Measurements from ENCODE around the gene KIAA0513. TPM values are rescaled to one million over a fixed set of nuclear protein-coding genes. Genes with fewer than 3 reads are reported as not detected.

The KIAA0513 gene
- total RNA-seq, 1 experiment from 2014 or later, result 6.6 TPM

DNA sequence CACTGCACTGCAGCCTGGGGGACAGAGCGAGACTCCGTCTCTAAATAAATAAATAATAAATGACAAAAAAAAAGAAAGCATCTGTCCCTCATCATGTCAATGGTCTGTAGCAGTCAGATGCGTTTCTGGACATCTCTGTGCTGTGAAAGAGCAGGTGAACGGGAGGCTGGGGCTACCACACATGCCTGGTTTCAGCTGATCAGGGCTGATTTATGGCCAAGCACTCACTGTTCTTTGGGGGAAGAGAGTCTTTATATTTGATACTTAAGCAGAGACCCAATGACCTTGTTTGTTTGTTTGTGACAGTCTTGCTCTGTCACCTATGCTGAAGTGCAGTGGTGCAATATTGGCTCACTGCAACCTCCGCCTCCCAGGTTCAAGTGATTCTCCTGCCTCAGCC lies 17.5 kb downstream of the KIAA0513 start:
- Histone ChIP-seq H3K9me2 (ENCODE audit: insufficient read depth) (no peaks in the 10 kb centered on the region), H3K27ac (ENCODE audit: low read depth, low read length) (no peak overlapping the region), H3K79me2 (ENCODE audit: insufficient read depth, low read length) (no peaks in the 10 kb centered on the region), H2AFZ (ENCODE audit: low read depth, low read length, poor library complexity, severe bottlenecking) (no peak overlapping the region), H3K27me3 (ENCODE audit: insufficient read depth, low read length) (no peaks in the 10 kb centered on the region; the same call in 1 of the 2 replicates), H3K4me1 (ENCODE audit: control insufficient read depth in 1 of 2, insufficient read depth in 2 of 2, low read length in 2 of 2) (no peaks in the 10 kb centered on the region), H3K9me3 (ENCODE audit: control insufficient read depth in 1 of 2, insufficient read depth in 1 of 2, low read depth in 1 of 2, low read length in 2 of 2) (no peaks in the 10 kb centered on the region), H3K36me3 (ENCODE audit: control insufficient read depth in 1 of 2, insufficient read depth in 2 of 2, low read length in 2 of 2) (no peaks in the 10 kb centered on the region), H3K4me2 (ENCODE audit: low read length) (no peak overlapping the region), H3K4me3 (replicated peaks in 1 of 2; ENCODE audit: low read depth in 1 of 2, low read length in 2 of 2) (no peak overlapping the region), H3K9ac (ENCODE audit: low read length) (no peak overlapping the region), H4K20me1 (ENCODE audit: insufficient read depth) (no peaks in the 10 kb centered on the region)
- no TSS peak for BruUV-seq (replicated peaks)
- RAD21 ChIA-PET (ENCODE audit: low non-redundant PET in 1 of 2, low total read pairs in 2 of 2, uncharacterized antibody in 2 of 2, unreplicated experiment in 2 of 2), result no interaction called here
- CTCF ChIA-PET, result interaction anchor here (1.0 kb wide), 1 partner anchor 12 kb away, joined by 3 read pairs; no protein-coding TSS in a partner anchor
- POLR2A ChIA-PET, result interaction anchor here (0.9 kb wide), 1 partner anchor 8 kb away, joined by 3 read pairs; no protein-coding TSS in a partner anchor
- DNase-seq (ENCODE audit: low read depth, low spot score) (no peak), ATAC-seq (no peak)
- TF ChIP-seq ZFX (IDR thresholded peaks at IDR 0.05) (no peak), POLR2A (IDR thresholded peaks at IDR 0.05; ENCODE audit: borderline replicate concordance, extremely low read depth, insufficient read depth, insufficient read length) (no peak), JUND (IDR thresholded peaks at IDR 0.05) (no peak), CEBPB (IDR thresholded peaks at IDR 0.05; ENCODE audit: low read depth) (no peak)
- TF ChIP-seq, protein P1, sequence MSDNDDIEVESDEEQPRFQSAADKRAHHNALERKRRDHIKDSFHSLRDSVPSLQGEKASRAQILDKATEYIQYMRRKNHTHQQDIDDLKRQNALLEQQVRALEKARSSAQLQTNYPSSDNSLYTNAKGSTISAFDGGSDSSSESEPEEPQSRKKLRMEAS (IDR thresholded peaks at IDR 0.05), result no peak
- TF ChIP-seq, protein P2, sequence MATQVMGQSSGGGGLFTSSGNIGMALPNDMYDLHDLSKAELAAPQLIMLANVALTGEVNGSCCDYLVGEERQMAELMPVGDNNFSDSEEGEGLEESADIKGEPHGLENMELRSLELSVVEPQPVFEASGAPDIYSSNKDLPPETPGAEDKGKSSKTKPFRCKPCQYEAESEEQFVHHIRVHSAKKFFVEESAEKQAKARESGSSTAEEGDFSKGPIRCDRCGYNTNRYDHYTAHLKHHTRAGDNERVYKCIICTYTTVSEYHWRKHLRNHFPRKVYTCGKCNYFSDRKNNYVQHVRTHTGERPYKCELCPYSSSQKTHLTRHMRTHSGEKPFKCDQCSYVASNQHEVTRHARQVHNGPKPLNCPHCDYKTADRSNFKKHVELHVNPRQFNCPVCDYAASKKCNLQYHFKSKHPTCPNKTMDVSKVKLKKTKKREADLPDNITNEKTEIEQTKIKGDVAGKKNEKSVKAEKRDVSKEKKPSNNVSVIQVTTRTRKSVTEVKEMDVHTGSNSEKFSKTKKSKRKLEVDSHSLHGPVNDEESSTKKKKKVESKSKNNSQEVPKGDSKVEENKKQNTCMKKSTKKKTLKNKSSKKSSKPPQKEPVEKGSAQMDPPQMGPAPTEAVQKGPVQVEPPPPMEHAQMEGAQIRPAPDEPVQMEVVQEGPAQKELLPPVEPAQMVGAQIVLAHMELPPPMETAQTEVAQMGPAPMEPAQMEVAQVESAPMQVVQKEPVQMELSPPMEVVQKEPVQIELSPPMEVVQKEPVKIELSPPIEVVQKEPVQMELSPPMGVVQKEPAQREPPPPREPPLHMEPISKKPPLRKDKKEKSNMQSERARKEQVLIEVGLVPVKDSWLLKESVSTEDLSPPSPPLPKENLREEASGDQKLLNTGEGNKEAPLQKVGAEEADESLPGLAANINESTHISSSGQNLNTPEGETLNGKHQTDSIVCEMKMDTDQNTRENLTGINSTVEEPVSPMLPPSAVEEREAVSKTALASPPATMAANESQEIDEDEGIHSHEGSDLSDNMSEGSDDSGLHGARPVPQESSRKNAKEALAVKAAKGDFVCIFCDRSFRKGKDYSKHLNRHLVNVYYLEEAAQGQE (IDR thresholded peaks at IDR 0.05; ENCODE audit: low read depth), result no peak
- TF ChIP-seq, protein P3, sequence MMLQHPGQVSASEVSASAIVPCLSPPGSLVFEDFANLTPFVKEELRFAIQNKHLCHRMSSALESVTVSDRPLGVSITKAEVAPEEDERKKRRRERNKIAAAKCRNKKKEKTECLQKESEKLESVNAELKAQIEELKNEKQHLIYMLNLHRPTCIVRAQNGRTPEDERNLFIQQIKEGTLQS (IDR thresholded peaks at IDR 0.05), result no peak
- intact Hi-C loops (cut with micrococcal nuclease), result no loop called here
